Measurements from ENCODE around the gene HSDL1.

The HSDL1 gene

DNA sequence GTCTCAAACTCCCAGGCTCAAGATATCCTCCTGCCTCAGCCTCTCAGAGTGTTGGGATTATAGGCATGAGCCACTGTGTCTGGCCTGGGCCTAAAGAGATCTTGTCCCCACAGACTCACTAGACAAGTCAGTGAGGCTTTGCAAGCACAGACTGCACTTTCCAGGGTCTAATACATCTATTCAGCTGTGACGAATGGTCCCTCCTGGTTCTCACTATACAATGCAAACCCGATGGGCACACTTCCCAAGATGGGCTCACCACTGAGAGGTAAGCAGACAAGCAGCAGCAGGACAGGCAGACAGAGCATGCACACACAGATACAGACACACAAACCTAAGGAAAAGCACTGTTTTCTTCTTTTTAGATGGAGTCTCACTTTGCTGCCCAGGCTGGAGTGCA, 37.1 kb downstream of the HSDL1 start:
- no peak for DNase-seq (ENCODE audit: low read depth)

DNA sequence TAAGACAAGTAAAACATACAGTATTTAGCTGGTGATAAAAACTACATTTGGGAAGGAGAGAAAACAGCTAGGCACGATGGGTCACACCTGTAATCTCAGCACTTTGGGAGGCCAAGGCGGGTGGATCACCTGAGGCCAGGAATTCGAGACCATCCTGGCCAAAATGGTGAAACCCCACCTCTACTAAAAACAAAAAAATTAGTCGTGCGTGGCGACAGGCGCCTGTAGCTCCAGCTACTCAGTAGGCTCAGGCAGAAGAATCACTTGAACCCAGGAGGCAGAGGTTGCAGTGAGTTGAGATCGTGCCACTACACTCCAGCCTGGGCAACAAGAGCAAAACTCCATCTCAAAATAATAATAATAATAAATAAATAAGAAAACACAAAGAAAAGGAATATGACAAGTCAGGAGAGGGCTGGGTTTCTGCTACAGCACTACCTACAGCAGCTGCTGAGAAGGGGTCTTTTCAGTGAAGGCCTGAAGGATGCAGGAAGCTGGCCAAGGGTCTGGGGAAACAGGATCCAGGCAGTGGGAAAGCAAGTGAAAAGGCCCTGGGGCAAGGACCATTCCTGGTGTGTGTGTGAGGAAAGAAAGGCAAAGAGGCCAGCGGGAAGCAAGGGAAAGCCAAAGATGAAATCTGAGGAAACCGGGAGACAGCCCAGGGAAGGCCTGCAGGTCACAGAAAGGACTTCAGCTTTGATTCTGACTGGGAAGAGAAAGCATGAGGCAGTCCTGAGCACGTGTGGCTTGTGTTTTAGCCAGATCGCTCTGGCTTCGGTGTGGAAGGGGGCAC, 38.8 kb downstream of the HSDL1 start:
- DNase-seq (ENCODE audit: low read depth) = no peak

DNA sequence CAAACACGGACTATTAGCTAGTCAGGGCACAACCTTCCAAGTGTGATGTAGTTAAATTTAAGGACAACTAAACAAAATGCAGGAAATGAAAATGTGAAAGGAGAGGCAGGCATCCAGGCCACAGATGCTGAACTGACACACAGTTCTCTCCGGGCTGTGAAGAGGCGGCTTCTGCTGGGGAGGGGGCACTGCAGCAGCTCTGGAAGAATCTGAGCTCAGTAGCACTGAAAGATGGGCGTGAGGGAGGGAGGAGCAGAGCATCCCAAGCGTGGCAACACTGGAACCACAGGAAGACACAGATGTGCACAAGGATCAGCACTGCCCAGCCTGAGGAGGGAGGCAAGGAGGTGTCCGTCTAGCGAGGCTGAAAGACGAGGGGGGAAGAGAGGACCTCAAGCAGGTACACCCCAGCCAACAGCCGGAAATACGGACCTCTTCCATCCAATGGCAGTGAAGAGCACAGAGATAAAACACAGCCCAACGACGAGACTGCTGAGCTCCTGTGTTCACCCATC, 39.6 kb downstream of the HSDL1 start:
- no peak for DNase-seq (ENCODE audit: low read depth)

DNA sequence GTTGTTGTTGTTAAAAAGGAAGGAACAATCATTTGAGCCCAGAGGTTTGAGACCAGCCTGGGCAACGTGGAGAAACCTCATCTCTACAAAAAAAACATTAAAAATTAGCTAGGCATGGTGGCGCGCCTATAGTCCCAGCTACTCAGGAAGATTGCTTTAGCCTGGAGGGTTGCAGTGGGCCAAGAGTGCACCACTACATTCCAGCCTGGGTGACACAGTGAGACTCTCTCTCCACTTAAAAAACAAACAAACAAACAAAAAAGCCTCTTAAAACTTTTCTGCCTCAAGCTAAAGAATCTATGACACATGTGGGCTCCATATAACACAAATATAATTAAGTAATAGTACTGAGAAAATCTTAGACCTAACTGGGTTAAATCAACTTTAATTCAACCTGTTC, 40.7 kb downstream of the HSDL1 start:
- no peak for DNase-seq (ENCODE audit: low read depth)

DNA sequence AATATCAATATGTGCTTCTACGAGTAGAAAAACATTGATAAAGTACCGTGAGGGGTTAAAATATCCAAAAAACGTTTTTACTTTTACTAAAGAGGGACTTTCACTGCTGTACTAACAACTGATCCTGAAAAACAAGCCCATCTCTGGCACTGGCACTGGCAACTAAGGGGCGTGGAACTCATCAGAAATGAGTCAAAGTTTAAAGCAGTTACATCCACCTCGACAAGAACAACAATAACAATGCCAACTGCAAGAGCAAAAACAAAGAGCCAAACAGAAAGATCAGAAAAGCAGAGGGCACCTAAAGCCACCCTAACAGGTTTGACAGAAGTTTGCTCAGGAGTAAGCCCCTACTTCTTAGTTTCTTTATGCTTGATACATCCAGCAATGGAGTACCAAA, 41.3 kb downstream of the HSDL1 start:
- no peak for DNase-seq (ENCODE audit: low read depth)

DNA sequence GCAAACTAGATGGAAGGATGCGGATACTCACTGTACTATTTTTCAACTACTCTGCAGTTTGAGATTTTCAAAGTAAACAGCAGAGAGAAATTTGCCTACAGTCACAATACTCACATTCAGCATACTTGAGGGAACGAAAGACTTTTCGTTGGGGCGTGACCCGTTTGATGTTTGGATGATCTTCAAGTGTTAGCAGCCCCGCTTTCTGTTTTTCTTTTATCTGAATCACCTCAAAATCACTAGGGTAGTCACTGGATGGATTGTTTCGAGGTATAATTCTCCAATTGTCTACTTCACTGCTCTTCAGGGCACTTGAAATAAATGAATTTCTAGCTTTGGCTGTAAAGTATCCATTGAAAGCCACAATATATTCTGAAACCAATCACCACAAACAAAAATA, 46.0 kb downstream of the HSDL1 start:
- no peak for DNase-seq (ENCODE audit: low read depth)

DNA sequence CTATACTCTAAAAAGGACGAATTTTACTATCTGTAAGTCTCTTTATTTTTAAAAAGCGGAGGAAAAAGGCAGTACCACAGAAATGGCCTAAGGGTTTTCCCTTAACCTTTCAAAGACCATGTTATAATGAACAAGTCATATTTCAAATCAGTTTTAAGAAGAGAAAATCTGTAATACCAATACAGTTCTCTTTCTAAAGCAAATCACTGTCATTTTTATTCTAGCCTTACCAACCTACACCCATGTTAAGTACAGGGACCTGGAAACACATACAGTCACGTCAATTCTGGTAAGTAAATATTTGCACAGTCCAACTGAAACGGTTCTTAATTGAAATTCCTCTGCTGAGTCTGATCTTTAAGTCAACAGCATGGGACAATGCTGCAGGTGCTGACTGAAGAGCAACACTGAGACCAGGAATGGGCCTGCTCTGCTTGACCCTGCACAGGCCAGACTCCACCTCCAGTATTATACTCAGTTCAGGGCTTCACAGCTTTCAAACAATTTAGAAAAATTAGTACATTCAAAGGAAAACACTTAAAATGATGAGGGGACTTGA, 48.5 kb downstream of the HSDL1 start:
- DNase-seq (ENCODE audit: low read depth) = no peak

DNA sequence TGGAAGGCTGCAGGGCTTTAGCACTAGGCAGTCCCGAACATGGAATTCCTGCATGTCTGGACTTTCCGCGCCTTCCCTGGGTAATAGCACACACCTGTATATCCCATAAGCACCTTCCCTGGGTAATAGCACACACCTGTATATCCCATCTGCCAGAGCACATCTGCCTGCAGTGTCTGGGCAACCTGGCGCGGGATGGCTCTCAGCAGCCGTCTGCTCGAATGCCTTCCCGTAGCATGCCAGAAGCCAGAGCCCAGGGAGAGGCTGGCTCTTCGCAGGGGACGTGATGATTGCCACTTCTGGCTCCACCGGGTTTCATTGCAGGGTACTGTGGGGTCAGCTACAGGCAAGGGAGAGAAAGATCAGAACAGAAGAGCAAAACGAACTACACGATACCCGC, 49.5 kb downstream of the HSDL1 start:
- no peak for DNase-seq (ENCODE audit: low read depth)

DNA sequence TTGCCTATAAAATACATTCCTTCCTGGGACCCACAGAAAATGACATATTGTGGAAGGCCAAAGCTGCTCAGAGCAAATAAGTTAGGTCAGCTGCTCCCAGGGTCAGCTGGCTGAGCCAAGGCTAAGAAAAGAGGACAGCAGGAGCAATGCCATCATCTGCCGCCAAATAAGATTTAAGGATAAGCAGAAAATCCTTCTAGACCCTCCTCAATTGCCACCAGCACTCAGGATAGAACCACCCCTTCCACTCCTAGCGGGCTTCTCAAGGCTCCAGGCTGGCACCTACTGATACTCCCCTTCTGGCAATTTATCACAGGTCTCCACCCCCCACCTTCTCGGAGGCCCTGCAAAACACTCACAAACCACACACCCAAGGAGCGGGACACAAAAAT, 51.1 kb downstream of the HSDL1 start:
- no peak for DNase-seq (ENCODE audit: low read depth)

DNA sequence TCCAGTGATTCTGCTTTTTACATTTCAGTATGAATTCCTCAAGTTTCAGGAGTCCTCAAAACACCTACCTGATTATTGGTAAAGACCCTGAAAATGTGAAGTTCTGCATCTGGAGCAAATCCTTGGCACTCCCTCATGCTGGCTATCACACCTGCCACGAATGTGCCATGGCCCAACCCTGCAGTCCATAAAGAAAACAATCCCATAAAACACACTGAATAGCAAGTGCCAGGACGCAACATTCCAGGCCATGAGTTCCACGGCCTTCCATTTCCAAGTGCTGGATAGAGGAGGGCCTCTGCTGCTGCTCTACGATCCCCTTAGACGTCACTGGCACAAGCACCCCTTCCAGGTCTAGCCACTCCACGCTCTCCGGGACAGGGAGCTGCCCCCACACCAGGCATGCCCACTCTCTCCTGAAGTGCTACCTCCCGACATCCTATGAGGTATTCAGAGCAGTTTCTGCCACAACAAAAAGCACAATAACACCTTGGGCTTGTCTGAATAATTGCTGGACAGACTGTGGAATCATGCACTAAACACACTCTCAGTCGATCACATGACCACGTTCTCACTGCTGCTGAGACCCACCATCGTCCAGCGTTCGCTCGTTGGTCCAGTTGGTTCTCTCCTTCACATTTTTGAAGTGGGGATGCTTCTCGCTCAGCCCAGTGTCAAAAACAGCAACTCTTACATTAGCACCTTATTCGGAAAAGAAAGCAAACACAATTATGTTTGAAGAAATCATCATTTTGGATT, 51.7 kb downstream of the HSDL1 start:
- DNase-seq (ENCODE audit: low read depth) = no peak

DNA sequence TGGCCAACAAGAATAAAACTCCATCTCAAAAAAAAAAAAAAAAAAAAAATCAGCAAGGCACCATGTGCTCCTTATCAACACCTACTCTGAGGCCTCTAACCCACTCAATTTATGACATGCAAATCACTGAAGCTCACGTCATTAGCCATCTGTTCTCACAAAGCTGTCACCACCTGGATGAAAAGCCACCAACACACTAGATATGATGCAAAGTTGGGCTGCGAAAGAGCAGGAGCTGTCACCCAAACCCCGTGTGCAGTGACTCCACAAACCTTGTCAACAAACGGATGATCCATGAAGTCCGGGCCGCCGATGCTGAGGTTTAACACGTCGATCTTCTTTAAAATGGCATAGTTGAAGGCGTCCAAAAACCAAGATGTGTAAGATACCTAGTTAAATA, 53.5 kb downstream of the HSDL1 start:
- DNase-seq (ENCODE audit: low read depth) = no peak

DNA sequence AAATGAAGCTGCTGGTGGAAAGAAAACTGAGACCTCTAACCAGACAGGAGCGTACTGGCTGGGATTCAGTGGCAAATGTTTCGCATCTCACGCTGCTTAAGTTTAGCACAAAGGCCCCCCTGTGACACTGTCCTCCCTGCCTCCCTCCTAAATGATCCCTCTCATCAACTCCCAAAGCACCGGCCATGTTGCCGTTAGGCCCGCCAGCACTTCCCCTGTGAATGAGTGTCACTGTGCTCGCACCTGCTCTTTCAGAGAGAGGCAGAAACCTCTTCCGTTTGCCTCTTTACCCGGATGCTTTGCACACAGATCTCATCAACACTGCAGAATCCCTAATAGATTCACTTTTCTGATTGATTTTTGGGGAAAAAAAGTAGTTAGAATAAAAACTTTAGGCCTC, 54.8 kb downstream of the HSDL1 start:
- DNase-seq (ENCODE audit: low read depth) = no peak

DNA sequence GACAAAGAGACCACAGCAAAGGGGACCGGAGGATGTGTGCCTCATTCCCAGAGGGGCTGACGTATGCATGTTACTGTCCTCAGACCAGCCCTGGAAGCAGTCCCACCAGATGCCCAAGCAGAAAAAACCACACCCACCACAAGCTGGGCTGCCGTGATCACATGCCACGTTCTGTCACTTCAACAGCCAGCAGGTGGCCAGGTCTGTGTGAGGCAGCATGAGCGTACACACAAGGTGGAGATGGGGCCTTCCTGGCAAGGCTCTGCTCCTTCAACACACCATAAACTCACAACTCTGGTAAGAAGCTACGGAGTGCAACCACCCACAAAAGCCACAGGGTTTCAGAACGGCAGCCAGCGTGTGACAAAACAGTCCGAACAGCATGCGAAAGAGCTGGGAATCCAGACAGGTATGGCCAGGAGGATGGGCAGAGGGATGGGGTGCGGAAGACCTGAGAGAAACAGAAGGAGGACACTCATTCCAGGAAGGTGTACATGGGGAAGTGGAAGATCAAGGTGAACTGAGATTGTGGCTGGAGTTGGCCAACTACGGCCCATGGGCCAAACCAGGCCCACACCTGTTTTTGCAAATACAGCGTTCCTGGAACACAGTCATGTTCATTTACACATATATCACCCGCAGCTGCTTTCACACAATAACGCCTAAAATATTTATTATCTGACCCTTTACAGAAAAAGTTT, 56.1 kb downstream of the HSDL1 start:
- DNase-seq (ENCODE audit: low read depth) = no peak

DNA sequence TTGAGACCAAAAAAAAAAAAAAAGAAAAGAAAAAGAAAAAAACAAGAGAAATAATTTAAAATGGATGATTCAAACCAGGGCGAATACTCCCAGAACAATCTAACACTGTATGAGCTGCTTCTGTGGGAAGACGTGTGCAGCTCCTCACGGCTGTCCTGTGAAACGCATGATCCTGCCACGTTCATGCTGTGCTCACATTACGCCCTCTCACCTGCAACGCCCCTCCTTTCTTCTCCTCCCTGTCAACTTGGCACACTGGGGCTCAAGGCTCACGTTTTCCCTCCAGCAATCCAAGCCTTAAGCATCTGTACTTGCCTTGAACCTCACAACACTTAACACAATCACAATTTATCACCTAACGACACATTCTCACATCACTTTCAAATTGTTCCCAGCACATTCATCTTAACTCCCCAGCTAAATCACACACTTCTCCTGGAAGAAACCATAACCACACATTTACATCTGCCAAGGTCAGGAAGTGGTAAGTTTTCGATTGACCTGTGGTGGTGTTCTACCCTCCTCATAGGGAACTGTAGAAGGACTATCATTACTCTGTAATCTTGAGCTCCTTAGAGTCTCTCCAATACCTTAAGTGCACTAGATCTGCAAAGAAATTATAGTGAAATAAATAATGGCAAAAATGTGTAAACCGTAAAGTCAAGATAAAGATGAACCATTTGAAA, 57.4 kb downstream of the HSDL1 start:
- no peak for DNase-seq (ENCODE audit: low read depth)

DNA sequence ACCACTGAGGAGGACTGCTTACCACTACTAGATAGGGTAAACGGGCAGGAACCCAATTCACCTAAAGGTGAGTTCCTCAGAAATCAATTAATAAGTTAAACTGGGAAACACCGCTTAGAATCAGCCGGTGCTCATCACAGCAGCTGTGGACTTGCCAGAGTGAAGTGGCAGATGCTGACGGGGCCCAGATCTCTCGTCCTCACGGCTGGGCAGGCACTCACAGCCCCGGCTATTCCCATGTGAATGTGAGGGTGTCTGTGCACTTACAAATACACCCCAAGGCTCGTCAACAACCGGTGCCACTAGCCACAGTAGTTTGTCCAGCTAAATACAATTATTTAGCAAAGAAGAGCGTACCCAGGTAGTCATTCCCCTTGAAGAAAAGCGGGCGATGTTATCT, 58.0 kb downstream of the HSDL1 start:
- no peak for DNase-seq (ENCODE audit: low read depth)

DNA sequence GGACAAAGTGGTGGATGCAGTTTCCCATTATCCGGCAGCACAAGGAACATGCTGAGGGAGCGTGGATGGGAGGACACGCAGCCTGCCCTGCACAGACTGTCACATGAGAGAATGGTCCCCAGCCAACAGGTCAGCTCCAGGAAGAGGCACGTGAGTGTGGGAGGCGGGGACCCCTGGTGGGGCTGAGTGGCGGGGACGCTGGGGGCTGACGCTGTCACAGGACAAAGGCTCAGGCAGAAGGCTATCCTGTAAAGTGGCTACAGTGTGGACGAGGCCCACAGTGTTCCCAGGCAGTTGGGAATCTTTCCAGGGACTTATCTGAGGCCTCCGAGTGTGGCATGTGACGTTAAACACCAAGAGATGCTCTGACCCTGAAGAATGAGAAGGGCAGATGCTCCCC, 58.6 kb downstream of the HSDL1 start:
- DNase-seq (ENCODE audit: low read depth) = no peak

DNA sequence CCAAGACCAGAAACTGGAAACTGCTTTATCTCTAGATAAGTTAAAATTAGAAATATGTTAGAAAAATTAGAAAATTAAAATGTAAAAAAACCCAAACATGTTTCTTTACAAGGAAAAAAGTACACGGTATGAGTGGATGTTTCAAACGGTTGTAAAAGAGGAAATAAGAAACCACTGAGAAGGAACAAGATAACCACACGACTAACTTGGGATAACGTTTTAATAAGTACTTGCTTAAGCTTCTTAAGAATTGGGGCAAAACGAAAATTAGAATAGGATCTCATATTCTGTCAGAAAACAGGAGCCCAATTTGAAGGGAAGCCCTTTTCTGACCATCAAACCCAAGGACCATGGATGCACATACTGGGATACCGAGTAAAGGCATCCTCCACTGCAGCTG, 59.2 kb downstream of the HSDL1 start:
- no peak for DNase-seq (ENCODE audit: low read depth)

DNA sequence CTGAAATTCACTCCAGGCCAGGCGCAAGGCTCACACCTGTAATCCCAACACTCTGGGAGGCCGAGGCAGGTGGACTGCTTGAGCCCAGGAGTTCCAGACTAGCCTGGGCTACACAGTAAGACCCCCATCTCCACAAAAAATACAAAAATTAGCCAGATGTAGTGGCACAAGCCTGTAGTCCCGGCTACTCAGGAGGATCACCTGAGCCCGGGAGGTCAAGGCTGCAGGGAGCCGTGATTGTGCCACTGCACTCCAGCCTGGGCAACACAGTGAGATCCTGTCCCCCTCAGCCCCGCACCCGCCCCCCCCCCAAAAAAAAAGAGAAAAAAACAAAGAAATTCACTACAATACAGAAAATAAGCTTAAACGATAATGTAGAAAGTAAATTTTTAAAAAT, 59.7 kb downstream of the HSDL1 start:
- no peak for DNase-seq (ENCODE audit: low read depth)

DNA sequence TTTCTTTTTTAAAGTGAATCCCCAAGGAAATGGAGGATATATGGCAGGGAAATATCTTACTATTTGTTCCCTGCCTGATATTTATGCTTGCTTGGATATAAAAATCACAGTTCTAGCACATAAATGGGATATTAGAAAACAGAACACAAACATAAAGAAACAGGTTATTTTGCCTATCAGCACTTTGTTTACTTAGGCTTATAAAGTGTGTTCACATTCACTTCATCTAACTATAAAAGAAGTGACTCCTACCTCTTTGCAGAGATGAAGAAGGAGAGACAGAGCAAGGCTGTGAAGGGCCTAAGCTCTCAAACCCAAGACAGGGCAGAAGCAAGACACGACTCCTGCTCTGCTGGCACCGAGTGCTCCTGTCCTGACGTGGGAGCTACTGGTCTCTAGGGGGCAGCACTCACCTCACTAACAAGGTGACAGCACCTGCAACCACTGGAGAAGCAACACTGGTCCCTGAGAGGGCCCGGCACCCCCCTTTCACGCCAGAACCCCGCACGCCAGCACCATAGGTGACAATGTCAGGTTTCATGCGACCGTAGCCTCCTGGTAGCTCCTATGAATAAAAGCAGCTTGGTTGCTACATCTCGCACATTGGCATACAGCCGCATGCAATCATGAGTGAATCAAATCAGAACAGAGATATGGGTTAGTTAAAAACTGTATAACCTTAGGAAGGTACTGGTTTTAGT, 60.3 kb downstream of the HSDL1 start:
- peak; percentile 50 for DNase-seq (ENCODE audit: low read depth)

DNA sequence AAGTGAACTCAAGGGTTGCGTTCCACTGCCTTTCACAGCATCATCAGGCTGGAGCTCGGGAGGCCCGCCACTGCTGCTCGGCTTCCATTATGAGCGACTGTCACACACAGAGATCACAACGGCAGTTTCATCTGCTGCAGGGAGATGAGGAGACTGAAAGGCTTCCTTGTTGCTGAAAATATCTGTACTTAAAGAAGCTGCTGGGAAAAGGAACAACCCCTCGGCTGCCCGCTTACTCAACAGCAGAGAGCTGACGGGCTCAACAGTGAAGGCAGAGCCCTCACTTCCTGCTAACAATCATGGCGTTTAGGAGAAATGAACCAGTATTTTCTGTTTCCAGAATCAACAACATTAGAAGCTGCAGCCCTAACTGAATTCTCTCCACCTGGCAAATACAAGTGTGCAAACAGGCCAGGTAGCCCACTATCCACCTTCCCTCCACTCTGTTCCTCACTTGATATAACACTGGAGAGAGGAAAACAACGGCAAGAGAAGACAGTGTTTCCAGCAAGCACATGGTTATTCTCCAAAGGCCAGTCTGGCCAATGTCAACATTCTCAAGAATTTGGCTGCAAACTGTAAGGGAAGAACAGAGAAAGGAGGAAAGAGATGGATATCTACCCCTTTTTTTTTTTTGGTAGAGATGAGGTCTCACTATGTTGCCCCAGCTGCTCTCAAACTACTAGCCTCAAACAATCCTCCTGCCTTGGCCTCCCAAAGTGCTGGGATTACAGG, 62.0 kb downstream of the HSDL1 start:
- DNase-seq (ENCODE audit: low read depth) = no peak

DNA sequence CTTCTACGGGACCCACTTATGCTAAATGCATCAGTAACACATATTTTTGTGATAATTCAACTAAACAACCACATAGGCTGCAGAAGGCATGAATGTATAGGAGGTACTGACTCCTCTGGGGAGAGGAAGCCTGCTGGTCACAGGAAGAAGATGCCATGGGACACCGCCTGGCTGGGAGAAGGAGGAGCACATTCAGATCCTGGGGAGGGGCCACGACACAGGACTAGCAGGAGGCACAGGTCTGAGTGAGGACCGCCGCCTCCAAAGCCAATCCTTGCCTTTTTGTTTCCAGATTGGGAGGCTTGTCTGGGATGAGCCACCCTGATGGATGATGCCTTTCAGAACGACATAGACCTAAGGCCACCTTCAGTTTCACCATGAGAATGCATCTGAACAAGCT, 62.9 kb downstream of the HSDL1 start:
- DNase-seq (ENCODE audit: low read depth) = no peak

Data from fibroblast of the conjunctiva (primary cell).